Activated CD8-positive, alpha-beta memory T cell treated with anti-CD3 and anti-CD28 coated beads for 4 hours (primary cell): ENCODE measurements around the gene TP53I11.

Experiments
- DNase-seq, 2 donors: peaks; one replicate each; pipeline ENCODE4 v3.0.0-alpha.2; 2020; ENCODE audit warnings: low read depth in 2 of 2

Gene TP53I11

DNA sequence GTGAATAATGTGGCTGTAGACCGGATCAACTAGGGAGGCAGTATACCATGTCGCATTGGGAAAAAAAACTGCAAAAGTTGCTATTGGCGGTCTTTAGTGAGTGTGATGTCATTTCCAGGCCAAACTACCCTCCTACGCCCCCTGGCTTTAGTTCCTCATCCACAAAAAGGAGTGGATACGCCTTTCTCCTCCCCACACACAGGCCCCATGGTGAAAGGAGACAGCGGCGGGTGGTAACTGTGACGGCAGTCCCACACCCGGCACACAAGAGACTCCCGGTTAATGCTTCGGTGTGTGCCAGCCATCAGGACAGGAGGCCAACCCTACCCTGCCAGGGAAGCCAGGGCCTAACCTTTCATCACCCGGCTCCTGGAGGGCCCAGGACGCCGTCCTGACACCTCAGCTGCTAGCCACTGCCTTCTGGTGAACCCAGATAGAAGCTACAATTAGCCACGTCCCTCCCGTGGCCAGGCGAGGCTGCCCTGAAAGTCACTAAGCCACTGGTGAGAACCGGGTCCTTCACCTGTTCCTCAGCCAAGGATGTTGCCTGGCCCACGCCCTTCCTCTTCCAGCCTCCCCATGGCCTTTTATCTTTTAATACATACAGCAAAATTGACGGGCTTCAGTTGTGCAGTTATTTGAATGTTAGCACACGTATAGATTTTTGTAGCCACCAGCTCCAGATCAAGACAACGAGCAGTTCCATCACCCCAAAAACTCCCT, 10.8 kb downstream of the TP53I11 start:
- no peak for DNase-seq

- no peak for DNase-seq
These were observed 12.5 kb downstream of the TP53I11 start for GRCh38 chr11:44938066-44938691.

DNA sequence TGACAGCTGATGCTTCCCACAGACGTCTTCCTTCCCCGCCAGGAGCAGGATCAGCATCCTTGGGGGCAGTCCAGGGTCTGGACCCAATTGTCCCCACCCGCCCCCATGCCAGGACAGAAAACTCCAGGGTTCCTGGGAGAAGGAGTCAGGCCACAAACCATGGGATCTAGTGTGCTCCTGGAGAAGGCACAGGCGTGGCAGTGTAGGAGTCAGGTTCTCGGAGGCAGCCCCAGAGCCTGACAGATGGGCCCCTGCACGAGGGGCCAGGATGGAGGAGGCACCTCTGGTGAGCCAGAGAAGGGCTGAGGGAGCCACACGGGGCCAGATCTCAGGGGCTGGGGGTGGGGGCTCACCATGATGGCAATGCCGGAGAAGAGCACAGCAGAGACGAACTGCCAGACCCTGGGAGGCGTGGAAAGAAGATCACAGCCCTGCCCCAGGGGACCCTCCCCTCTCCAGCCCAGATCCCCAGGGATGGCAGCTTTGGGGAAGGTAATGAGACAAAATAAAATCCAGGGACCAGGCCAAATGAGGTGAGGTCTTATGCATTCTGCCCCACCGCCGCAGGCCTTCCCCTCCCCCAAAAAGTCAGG, 13.6 kb downstream of the TP53I11 start:
- DNase-seq, result no peak

GRCh38 chr11:44936525-44936924, 14.2 kb downstream of the TP53I11 start:
- peak; percentile 63 to 73 for DNase-seq

- no peak for DNase-seq
These were observed 15.9 kb downstream of the TP53I11 start for GRCh38 chr11:44934735-44935250.

DNA sequence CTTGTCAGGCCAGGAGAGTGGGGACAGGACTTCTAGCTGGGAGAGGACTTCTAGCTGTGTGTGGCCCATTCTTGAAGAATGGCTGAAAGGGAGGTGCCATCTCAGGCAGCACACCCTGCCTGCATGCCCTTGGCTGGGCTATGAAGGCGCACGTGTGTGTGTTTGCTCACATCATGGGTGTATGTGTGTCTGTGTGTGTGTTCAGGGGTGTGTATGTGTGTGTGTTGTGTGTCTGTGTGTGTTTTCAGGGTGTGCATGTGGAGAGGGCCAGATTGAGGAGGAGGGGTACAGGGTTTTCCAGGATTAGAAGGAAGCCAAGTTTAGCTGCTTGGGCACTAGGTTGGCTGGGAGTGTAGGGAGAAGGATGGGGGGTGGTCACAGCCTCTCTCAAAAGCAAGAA, 16.6 kb downstream of the TP53I11 start:
- no peak for DNase-seq

DNA sequence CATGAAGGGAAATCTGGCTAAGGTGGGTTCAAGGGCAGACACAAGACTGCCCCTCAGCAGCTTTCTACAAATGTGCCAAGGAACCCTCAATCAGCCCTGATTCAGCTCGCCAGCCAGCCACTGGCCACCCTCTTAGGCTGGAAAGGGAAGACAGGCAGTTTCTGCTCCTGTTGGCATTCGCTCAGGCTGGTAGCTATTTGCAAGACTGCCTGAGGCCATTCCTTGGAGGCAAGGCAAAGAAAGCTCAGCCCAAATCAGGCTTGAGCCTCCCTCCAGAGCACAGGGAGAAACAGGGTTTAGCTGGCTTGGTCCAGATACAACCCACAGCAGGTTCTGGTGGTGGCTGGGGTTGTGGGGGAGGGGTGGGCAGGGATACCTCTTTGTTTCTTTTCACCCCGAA, 19.2 kb downstream of the TP53I11 start:
- DNase-seq, result no peak

GRCh38 chr11:44930588-44931302, 19.9 kb downstream of the TP53I11 start:
- DNase-seq, result no peak

DNA sequence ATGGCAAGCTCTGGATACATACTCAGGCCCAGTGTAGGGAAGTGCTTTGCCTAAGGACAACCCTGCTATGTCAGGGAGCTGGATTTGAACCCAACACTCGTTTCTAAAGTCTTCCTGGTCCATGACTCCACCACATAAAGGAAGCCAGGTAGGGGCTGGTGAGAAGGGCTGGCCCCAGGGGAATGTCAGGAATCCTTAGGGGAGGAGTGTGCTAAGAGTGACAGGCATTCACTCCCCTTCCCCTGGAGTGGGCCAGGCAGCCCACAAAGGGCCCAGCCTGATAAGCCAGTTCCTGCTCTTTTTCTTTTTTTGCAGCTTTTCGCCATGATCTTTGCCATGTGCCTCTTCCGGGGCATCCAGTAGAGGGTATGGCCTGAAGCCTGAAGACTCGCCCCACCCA, 21.9 kb downstream of the TP53I11 start:
- DNase-seq, result no peak

DNA sequence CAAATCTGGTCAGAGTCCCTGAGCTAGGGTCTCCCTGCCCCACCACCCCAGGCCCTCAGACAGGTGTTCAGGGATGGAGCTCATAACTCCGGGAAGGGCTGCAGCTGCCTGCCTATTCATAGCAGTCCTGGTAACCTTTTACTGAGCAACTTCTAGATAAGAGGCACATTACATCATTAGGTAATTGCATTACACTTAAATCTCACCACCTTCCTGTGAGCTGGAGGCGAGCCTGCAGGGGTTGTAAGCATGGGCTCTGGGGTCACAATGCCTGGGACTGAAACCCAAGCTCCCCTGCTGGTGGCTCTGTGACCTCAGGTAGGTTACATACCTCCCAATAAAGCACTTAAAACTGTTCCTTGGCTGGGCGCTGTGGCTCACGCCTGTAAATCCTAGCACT, 22.5 kb downstream of the TP53I11 start:
- no peak for DNase-seq

DNA sequence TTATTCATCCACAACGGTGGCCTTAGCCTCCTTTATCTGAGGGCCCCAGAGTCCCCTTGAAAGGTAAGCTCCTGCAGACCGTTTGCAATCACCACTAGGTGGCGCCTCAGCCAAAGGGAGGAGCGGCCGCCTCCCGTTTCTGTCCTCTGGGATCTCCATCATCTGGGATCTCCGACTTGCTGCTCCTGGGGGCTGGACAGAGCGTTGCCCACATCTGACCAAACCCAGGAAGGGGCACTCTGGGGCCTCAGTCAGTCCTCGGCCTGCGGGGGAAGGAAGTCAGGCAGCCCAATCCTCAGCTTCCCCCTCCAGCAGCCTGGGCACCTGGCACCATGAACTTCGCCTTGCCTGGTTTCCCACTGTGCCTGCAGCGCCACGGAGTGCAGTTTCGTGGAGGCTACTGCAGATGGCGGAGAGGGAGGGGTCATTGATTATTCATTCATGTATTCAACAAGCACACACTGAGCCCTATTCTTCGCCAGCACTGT, 23.5 kb downstream of the TP53I11 start:
- peak in 1 of 2 donors; percentile 36 for DNase-seq

DNA sequence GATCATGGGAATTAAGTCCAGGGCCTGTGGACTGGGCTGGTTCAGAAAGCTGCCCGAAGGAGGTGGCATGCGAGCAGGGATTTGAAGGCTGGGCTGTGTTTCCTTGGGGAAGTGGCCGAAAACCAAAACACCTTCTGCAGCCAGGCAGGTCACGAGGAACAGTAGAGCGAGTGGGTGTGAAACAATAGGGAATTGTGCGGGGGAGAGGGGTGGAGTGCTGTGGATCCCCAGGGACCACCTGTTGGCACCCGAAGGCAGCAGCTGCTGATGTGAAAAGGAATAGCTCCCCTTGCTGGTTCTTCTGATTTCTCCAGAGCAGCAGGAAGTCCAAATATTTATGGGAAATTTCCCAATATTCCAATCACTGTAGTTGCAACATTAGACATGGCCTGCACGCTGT, 24.6 kb downstream of the TP53I11 start:
- DNase-seq, result no peak

GRCh38 chr11:44923806-44924205, 26.9 kb downstream of the TP53I11 start:
- no peak for DNase-seq

GRCh38 chr11:44923115-44923514, 27.6 kb downstream of the TP53I11 start:
- no peak for DNase-seq

- no peak for DNase-seq
These were observed 30.2 kb downstream of the TP53I11 start for GRCh38 chr11:44920451-44920850.

GRCh38 chr11:44917741-44918140, 32.9 kb downstream of the TP53I11 start:
- DNase-seq, result no peak

- DNase-seq, result no peak
These were observed 33.8 kb downstream of the TP53I11 start for GRCh38 chr11:44916801-44917385.

GRCh38 chr11:44916331-44916730, 34.4 kb downstream of the TP53I11 start:
- DNase-seq, result no peak

GRCh38 chr11:44915621-44916020, 35.1 kb downstream of the TP53I11 start:
- DNase-seq, result no peak

GRCh38 chr11:44915004-44915403, 35.7 kb downstream of the TP53I11 start:
- DNase-seq, result no peak

DNA sequence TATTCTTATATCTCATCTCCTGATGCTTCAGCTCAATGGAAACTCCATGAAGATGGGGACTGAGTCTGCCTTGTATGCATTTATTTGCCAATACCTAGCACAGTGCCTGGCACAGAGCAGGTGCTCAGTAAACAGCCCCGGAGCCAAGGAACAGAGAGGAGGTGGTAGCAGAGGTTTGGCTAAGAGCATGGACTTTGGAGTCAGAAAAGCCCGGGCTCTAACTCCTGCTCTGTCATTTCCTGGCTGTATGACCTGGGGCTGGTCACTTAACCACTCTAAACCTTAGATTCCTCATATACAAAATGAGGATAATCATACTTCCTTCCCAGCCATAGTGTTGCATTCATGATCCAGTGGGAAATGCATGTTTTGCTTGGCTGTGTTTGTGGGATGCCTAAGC, 36.6 kb downstream of the TP53I11 start:
- no peak for DNase-seq

DNA sequence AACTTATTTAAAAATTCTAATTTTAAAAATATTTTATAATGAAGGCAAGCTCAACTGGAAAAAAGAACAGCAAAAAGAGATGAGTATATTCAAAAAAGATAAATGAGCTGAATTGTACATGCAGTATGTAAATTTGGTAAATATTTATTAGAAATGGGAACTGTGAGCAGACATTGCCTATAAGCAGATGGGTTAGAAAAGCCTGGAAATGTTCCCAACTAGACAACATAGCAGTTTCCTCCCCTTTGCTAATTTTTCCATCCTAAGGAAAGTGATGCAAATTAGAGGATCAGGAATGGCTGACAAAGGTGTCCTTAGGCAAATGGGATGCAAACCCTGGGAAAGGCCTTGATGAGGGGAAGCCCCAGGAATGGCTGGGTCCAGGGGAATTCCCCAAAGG, 37.2 kb downstream of the TP53I11 start:
- no peak for DNase-seq
